Fibroblast of villous mesenchyme (primary cell): Measurements from ENCODE around the gene TNFAIP3. TPM values are rescaled to one million over a fixed set of nuclear protein-coding genes. Genes with fewer than 3 reads are reported as not detected.

ENCODE experiments used
- DNase-seq: peaks from one replicate; pipeline ENCODE4 v3.0.0-alpha.2; 2010; ENCODE audit warnings: low read depth
- H3K4me3 ChIP-seq: 2 replicates; pipeline ENCODE4 v1.5.1; 2011; ENCODE audit warnings: low read depth, mild to moderate bottlenecking, low read length
- total RNA-seq: library from RNA; depleted of rRNA; stranded (reverse); fragments of >200 nt; gene quantifications from 2 replicates; pipeline ENCODE4 v1.2.3, GENCODE V29; 2012
- TF ChIP-seq, protein P1 (sequence below): IDR thresholded peaks from 2 replicates; pipeline ENCODE4 v1.5.1; 2012; ENCODE audit warnings: low read depth, mild to moderate bottlenecking, low read length; ENCODE audit not compliant: insufficient read depth

Gene TNFAIP3
- total RNA-seq, 1 donor, result 3.9 TPM

DNA sequence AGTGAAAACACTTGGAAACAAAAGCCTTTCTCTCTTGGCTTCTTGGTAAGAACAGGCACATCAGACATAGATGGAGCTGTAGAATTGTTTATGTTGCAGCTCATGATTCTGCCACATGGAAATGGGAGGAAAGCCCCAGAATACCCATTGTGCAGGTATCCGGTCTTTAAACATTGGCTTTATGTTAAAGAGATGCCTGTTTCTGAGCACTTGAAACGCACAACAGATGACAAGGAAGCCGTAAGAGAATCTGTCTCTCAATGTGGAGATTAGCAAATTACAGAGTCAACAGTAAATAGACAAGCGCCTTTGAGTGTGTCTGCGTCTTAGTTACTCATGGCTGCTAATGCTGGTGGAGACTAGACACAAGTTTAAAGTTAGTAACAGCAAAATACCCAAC lies 10.5 kb downstream of the TNFAIP3 start:
- no peak overlapping the region for H3K4me3 ChIP-seq
- no peak for DNase-seq
- TF ChIP-seq, protein P1, sequence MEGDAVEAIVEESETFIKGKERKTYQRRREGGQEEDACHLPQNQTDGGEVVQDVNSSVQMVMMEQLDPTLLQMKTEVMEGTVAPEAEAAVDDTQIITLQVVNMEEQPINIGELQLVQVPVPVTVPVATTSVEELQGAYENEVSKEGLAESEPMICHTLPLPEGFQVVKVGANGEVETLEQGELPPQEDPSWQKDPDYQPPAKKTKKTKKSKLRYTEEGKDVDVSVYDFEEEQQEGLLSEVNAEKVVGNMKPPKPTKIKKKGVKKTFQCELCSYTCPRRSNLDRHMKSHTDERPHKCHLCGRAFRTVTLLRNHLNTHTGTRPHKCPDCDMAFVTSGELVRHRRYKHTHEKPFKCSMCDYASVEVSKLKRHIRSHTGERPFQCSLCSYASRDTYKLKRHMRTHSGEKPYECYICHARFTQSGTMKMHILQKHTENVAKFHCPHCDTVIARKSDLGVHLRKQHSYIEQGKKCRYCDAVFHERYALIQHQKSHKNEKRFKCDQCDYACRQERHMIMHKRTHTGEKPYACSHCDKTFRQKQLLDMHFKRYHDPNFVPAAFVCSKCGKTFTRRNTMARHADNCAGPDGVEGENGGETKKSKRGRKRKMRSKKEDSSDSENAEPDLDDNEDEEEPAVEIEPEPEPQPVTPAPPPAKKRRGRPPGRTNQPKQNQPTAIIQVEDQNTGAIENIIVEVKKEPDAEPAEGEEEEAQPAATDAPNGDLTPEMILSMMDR, result no peak

DNA sequence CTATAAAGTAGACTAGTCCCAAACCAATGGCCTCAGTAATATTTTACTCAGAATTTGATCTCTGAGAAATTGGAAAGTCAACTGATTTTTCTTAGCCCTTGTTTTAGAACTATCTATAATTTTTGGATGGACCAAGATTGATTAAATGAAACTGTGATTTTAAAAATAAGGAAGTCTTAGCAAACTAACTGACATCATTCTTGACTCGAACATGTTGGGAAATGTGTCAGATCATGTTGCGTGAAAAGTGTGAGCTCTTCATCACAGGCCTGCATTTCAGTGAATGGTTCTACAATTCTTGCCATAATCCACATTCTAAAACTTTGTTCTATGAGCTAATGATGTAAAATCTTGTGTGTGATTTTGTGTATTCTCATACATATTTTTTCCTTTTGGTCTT lies 11.0 kb downstream of the TNFAIP3 start:
- H3K4me3 ChIP-seq, result no peak overlapping the region
- DNase-seq, result no peak
- TF ChIP-seq, protein P1, result no peak

DNA sequence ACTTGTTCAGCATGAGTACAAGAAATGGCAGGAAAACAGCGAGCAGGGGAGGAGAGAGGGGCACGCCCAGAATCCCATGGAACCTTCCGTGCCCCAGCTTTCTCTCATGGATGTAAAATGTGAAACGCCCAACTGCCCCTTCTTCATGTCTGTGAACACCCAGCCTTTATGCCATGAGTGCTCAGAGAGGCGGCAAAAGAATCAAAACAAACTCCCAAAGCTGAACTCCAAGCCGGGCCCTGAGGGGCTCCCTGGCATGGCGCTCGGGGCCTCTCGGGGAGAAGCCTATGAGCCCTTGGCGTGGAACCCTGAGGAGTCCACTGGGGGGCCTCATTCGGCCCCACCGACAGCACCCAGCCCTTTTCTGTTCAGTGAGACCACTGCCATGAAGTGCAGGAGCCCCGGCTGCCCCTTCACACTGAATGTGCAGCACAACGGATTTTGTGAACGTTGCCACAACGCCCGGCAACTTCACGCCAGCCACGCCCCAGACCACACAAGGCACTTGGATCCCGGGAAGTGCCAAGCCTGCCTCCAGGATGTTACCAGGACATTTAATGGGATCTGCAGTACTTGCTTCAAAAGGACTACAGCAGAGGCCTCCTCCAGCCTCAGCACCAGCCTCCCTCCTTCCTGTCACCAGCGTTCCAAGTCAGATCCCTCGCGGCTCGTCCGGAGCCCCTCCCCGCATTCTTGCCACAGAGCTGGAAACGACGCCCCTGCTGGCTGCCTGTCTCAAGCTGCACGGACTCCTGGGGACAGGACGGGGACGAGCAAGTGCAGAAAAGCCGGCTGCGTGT lies 11.6 kb downstream of the TNFAIP3 start:
- TF ChIP-seq, protein P1, result no peak
- no peak for DNase-seq
- no peak overlapping the region for H3K4me3 ChIP-seq

DNA sequence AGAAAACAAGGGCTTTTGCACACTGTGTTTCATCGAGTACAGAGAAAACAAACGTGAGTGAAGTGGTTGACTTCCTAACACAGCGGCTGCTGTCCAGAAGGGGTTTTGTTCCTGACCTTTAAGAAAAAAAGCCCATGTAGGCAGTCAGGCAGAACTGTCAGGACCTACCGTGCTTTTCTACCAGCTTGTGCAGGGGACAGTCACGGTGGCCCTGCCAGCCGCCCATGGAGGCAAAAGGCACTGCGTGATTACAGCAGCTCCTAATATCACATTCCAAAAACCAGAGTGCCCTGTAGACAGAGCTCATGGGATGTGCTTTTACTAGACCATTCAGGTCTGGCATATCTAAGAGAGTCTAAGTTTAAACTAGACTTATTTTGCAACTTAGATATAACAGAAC lies 12.2 kb downstream of the TNFAIP3 start:
- no peak for DNase-seq
- no peak overlapping the region for H3K4me3 ChIP-seq
- TF ChIP-seq, protein P1, result no peak

DNA sequence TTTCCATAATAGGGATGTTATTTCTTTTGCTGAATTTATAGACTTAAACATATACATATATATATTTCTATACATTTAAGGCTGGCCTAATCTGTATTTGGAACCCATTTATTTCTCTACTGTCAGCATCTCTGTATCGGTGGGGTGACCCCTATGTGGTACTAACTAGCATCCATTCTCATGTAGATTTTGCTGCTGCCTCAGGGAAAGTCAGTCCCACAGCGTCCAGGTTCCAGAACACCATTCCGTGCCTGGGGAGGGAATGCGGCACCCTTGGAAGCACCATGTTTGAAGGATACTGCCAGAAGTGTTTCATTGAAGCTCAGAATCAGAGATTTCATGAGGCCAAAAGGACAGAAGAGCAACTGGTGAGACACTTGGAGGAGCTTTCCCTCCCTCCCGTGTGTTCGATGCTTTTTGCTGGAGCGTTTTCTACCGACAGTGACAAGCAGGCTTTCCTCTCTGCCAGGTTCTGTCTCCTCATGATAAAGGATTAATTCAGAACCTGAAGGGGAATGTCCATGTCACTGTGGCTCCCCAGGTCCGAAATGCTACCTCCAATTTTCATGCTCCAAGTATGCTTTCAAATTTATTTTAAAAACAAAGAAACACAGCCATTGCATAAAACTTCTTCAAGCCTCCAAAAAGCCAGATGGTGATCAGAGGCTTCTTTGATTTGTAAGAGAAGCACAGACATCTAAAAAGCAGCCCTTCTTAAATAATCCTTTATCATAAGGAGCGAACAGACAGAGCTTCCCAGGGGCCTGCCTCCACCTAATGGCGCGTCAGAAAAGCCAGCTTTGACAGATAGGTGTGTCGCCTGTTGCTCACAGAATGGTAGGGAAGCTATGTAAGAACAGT lies 13.1 kb downstream of the TNFAIP3 start:
- TF ChIP-seq, protein P1, result no peak
- DNase-seq, result no peak

DNA sequence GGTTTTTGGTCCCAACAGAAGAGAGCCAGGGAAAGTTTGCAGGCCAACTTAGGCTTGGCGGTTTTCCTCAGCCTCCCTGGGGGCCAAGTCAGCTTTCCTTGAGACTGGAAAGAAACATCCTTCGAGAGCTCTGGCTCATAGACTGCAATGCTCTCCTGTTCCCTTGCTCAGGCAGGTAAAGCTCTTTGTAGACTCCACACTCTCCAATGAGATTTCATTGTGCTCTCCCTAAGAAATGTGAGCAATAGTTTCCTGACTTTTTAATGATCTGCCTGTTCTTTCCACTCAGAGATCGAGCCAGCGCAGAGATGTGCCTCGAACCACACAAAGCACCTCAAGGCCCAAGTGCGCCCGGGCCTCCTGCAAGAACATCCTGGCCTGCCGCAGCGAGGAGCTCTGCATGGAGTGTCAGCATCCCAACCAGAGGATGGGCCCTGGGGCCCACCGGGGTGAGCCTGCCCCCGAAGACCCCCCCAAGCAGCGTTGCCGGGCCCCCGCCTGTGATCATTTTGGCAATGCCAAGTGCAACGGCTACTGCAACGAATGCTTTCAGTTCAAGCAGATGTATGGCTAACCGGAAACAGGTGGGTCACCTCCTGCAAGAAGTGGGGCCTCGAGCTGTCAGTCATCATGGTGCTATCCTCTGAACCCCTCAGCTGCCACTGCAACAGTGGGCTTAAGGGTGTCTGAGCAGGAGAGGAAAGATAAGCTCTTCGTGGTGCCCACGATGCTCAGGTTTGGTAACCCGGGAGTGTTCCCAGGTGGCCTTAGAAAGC lies 13.9 kb downstream of the TNFAIP3 start:
- no peak overlapping the region for H3K4me3 ChIP-seq
- TF ChIP-seq, protein P1, result no peak
- DNase-seq, result no peak

More for the DNA sequence above, 13.1 kb downstream of the TNFAIP3 start:
- H3K4me3 ChIP-seq, result no peak overlapping the region
